GM12801 (cell line): ENCODE data around the gene RIPOR1.

Experiments used
- CTCF ChIP-seq: IDR thresholded peaks from one replicate; pipeline ENCODE4 v1.5.1; 2011; ENCODE audit warnings: control low read depth; ENCODE audit not compliant: insufficient read length; ENCODE audit errors: extremely low read depth

Gene RIPOR1

GRCh38 chr16:67558859-67559258 lies 30.2 kb downstream of the RIPOR1 start:
- no peak for TF ChIP-seq CTCF

GRCh38 chr16:67560827-67561342 lies 32.3 kb downstream of the RIPOR1 start:
- no peak for TF ChIP-seq CTCF

DNA sequence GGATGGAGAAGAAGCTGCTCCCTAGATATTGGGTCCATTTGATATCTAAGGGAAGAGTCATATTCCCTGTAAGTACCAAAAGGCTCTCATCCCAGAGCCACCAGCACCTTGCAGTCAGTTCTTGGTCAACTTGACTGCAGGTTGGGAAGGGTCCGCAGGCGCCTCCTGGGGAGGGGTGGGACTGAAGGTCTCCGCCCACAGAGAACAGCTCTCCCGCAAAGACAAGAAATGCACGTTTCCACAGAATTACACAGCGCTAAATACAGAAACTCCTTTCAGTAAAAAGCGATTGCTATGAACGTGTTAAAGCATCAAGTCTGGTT lies 32.8 kb downstream of the RIPOR1 start:
- TF ChIP-seq CTCF, result no peak

GRCh38 chr16:67561824-67562525 lies 33.3 kb downstream of the RIPOR1 start:
- TF ChIP-seq CTCF, result no peak

DNA sequence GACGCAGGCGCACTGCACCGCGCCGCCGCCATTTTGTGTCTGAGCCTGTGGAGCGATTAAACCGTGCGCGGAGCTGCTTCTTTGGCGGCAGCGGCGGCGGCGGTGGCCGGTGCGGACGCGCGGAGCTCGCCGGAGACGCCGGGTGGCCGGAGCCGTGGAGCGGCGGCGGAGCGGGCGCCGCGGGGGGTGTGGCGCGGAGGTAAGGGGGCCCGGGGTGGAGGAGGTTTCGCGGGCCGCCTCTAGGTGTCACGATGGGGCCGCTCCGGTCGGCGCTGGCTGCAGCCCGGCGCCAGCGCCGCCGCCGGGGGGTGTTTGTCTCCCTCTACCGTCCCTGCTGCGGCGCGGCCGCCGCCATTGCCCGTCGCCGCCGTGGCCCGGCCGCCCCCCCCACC lies 33.9 kb downstream of the RIPOR1 start, which contains the start of gene CTCF:
CTCF (plus strand) TSS at position 1 of the 392 bp plus-strand sequence. CDS start 48,307 bp downstream, outside the sequence.
- no peak for TF ChIP-seq CTCF

- TF ChIP-seq CTCF, result no peak
These were observed 34.5 kb downstream of the RIPOR1 start for GRCh38 chr16:67562918-67563707.

DNA sequence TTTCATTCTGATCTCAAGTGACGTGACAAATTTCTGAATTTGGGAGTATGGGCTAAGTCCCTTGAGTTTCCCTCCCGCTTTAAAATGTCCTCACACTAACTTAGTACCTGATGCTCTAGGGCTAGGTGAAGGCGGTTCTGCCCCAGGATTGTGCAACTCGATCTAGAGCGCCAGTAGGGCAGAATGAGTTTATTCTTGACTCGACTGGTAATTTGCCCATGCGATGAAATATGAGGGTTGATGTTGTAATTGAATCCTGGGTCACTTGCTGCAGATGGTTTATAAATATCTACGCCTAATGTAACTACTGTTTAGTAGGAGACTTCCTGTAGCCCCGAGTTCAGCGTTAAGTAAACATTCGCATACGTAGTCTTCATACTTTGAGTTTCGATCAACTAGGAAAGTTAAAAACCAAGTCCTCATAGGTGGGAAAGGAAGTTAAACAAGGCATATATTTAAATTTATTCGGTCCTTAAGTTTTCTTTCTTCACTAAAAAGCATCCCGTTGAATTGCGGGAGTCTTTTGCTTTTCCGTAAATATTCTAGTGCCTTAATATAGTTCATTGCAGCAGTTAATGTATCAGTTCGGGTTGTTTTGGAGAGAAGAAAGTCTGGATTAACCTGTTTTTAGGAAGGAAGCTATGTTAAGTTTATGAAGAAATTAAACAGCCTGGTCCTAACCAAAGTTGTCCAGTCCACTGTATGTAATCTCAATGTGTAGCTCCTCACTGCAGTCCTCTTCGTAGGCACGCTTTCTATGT lies 35.3 kb downstream of the RIPOR1 start:
- no peak for TF ChIP-seq CTCF
